ENCODE results near the gene UCP1. TPM values are rescaled to one million over a fixed set of nuclear protein-coding genes. Genes with fewer than 3 reads are reported as not detected.
"Not testable (repeated sequence)": the region's sequence is repeated elsewhere in the genome, so short reads cannot be mapped to it uniquely, and the experiment has no call there.

The UCP1 gene
- total RNA-seq, 2 experiments from 2014 or later: not detected

- intact Hi-C loops (cut with micrococcal nuclease): loop anchor here (1.0 to 10.0 kb wide), 14 partner anchors 32 to 1509 kb away; partner anchors contain the start of genes ELF2, NAA15, NDUFC1 and NOCT
Observed at GRCh38 chr4:140523857-140524742, 44.7 kb downstream of the UCP1 start, which contains the start of gene ELMOD2. Gene ELMOD2 (plus strand): TSS chr4:140524168. CDS start chr4:140525429, 1,261 bp downstream.

DNA sequence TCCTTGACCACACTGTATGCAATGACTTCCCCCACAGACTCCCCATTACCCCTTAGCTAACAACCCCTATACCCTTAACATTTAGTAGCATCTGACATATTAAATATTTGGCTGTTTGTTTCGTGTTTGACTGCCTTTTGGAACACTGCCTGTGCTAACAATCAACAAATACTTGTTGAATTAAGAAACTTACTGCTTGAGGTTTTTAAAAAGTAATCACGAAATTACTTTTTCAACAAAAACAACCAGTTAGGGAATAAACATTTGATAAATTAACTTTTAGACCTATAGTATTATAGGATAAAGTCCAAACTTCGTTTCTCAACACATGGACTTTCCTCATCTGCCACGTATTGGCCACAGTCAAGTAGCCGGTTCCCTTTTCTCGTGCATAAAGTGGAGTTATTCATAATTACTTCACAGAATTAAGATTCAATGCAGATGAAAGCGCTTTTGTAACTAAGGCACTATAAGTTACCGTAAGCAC, 45.3 kb downstream of the UCP1 start:
- Mint-ChIP-seq H3K27me3 (ENCODE audit: low read depth) (no peaks in the 10 kb centered on the region), H3K9me3 (no peaks in the 10 kb centered on the region), H3K36me3 (ENCODE audit: low read depth) (peaks cover 10% of the 10 kb centered on the region), H3K4me1 (ENCODE audit: low read depth) (peaks cover 11% of the 10 kb centered on the region), H3K4me3 (peak overlapping the region; percentile 85), H3K27ac (no peak overlapping the region)
- no peak for DNase-seq
- intact Hi-C loops (cut with micrococcal nuclease): loop anchor here (1.0 to 10.0 kb wide), 8 partner anchors 87 to 1509 kb away; partner anchors contain the start of genes ELF2, NAA15, NDUFC1 and NOCT
- CTCF ChIA-PET: interaction anchor here (0.8 to 2.3 kb wide), 7 partner anchors 8 to 1421 kb away, joined by 3 to 10 read pairs (median 4); no protein-coding TSS in a partner anchor

More at GRCh38 chr4:140523857-140524742, 44.7 kb downstream of the UCP1 start, which contains the start of gene ELMOD2:
- Mint-ChIP-seq H3K27me3 (ENCODE audit: low read depth) (no peaks in the 10 kb centered on the region), H3K4me3 (peak within 1 kb of the TSS; percentile 85), H3K4me1 (ENCODE audit: low read depth) (peaks cover 11% of the 10 kb centered on the region), H3K36me3 (ENCODE audit: low read depth) (peaks cover 10% of the 10 kb centered on the region), H3K9me3 (no peaks in the 10 kb centered on the region), H3K27ac (peak within 1 kb of the TSS; percentile 35)
- CTCF ChIA-PET: interaction anchor here (0.6 to 2.3 kb wide), 10 partner anchors 9 to 1421 kb away, joined by 3 to 10 read pairs (median 4); partner anchors contain the start of gene SCOC
- DNase-seq: peak; percentile 98

GRCh38 chr4:140515423-140515822, 53.3 kb downstream of the UCP1 start:
- H3K9me3 Mint-ChIP-seq: peaks cover 2% of the 10 kb centered on the region
- no peak overlapping the region for H3K27ac Mint-ChIP-seq
- H3K4me3 Mint-ChIP-seq: no peak overlapping the region
- peaks cover 4% of the 10 kb centered on the region for H3K27me3 Mint-ChIP-seq (ENCODE audit: low read depth)
- peaks cover 1% of the 10 kb centered on the region for H3K36me3 Mint-ChIP-seq (ENCODE audit: low read depth)
- no peak for DNase-seq
- intact Hi-C loops (cut with micrococcal nuclease): no loop called here
- CTCF ChIA-PET: interaction anchor here (0.6 to 1.2 kb wide), 2 partner anchors 8 to 94 kb away, joined by 3 read pairs; partner anchors contain the start of gene ELMOD2
- H3K4me1 Mint-ChIP-seq (ENCODE audit: low read depth): no peaks in the 10 kb centered on the region

- H3K27ac Mint-ChIP-seq; DNase-seq; H3K4me3 Mint-ChIP-seq; H3K9me3 Mint-ChIP-seq; H3K36me3 Mint-ChIP-seq (ENCODE audit: low read depth); H3K4me1 Mint-ChIP-seq (ENCODE audit: low read depth); intact Hi-C loops (cut with micrococcal nuclease); CTCF ChIA-PET: not testable (repeated sequence)
- H3K27me3 Mint-ChIP-seq (ENCODE audit: low read depth): peaks cover 15% of the 10 kb centered on the region
Observed at GRCh38 chr4:140513765-140514164, 55.0 kb downstream of the UCP1 start.

Other genes with a start within 250 kb of the UCP1 start
- gene SCOC, start 195.3 kb downstream of the UCP1 start, total RNA-seq: 10 to 100 TPM; 44.7 to 49.4 TPM
- gene CLGN, start 141.3 kb downstream of the UCP1 start, total RNA-seq: under 1 TPM in 1 of 2 experiments, not detected in 1; 0.10 TPM
- not detected for gene MGAT4D, start 70.7 kb downstream of the UCP1 start, total RNA-seq
- gene ELMOD2, start 44.8 kb downstream of the UCP1 start, total RNA-seq: 10 to 100 TPM; 14.4 to 14.8 TPM
- under 1 TPM in 1 of 2 experiments, not detected in 1; 0.12 TPM for gene TBC1D9, start 187.4 kb upstream of the UCP1 start, total RNA-seq

Measured in activated naive CD4-positive, alpha-beta T cell treated with anti-CD3 and anti-CD28 coated beads for 36 hours (primary cell).